HCT116 (cell line): ENCODE results near the gene CRIP3. TPM values are rescaled to one million over a fixed set of nuclear protein-coding genes. Genes with fewer than 3 reads are reported as not detected.

Experiments used
- ATAC-seq: fragments of 200-7000 bp; cut with Tn5 transposase; 2 replicates; pipeline ENCODE4 v1.9.1; 2020; ENCODE audit warnings: mild to moderate bottlenecking, moderate library complexity
- BruUV-seq: library from RNA; stranded (reverse); fragments of 400-500 nt; replicated peaks from 2 replicates; lab custom pipeline; 2021; lab: Mats Ljungman, UMichigan
- CTCF ChIA-PET: fragments of 300-600 bp; sonication (Branson Sonifier 250); formaldehyde crosslinking; loops from one replicate; lab custom pipeline; 2021; ENCODE audit warnings: antibody characterized with exemption; lab: Charles Lee
- POLR2A ChIA-PET: fragments of 300-600, 350-600 bp; sonication (Branson Sonifier 250); formaldehyde crosslinking; loops from one replicate; lab custom pipeline; 2021; ENCODE audit warnings: antibody characterized with exemption; lab: Charles Lee
- RAD21 ChIA-PET, 2 experiments: fragments of 300-600 bp; sonication (Branson Sonifier 250); formaldehyde crosslinking; loops; one replicate each; lab custom pipeline; 2023; ENCODE audit warnings: low total read pairs in 2 of 2; ENCODE audit not compliant: uncharacterized antibody in 2 of 2, unreplicated experiment in 2 of 2, low non-redundant PET in 1 of 2; lab: Charles Lee
- DNase-seq: peaks from one replicate; pipeline ENCODE4 v3.0.0-alpha.2; 2010; ENCODE audit warnings: low read depth, low spot score
- H2AFZ ChIP-seq: fragments of 200-600 bp; shearing (Covaris generic), sonication (generic); 2 replicates; pipeline ENCODE4 v1.6.1; 2017; ENCODE audit warnings: low read depth, mixed run types, mixed read lengths, antibody characterized with exemption, low read length; ENCODE audit not compliant: poor library complexity, severe bottlenecking
- H3K27ac ChIP-seq: 2 replicates; pipeline ENCODE4 v1.5.1; 2012; ENCODE audit warnings: low read depth, low read length
- H3K27me3 ChIP-seq: fragments of 200-600 bp; sonication (generic); 2 replicates; pipeline ENCODE4 v1.6.1; 2016; ENCODE audit warnings: mixed run types, low read length, mixed read lengths; ENCODE audit not compliant: insufficient read depth
- H3K36me3 ChIP-seq, 2 experiments: fragments of 200-500 bp in 1 of 2; fragments of 200-600 bp in 1 of 2; sonication (Bioruptor generic) in 1 of 2; sonication (generic) in 1 of 2; 2 replicates each; pipeline versions ENCODE4 v1.5.1 to v1.6.1; 2014 to 2016; ENCODE audit warnings: low read length in 2 of 2, inconsistent platforms in 1 of 2, mixed read lengths in 1 of 2, mixed run types in 1 of 2; ENCODE audit not compliant: insufficient read depth in 2 of 2, control insufficient read depth in 1 of 2
- H3K4me1 ChIP-seq, 2 experiments: fragments of 200-600 bp in 1 of 2; sonication (generic) in 1 of 2; 2 replicates each; pipeline versions ENCODE4 v1.5.1 to v1.6.1; 2012 to 2017; ENCODE audit warnings: low read length in 2 of 2, inconsistent platforms in 1 of 2, mild to moderate bottlenecking in 1 of 2, mixed read lengths in 1 of 2, mixed run types in 1 of 2, moderate library complexity in 1 of 2; ENCODE audit not compliant: insufficient read depth in 2 of 2, control insufficient read depth in 1 of 2
- H3K4me2 ChIP-seq: fragments of 200-600 bp; sonication (generic); 2 replicates; pipeline ENCODE4 v1.6.1; 2017; ENCODE audit warnings: mixed run types, low read length, mixed read lengths
- H3K4me3 ChIP-seq, 2 experiments: fragments of 200-600 bp in 1 of 2; sonication (generic) in 1 of 2; replicated peaks in 1 of 2; 2 replicates each; pipeline ENCODE4 v1.5.1; 2011 to 2016; ENCODE audit warnings: low read length in 2 of 2, control low read depth in 1 of 2, low read depth in 1 of 2, mild to moderate bottlenecking in 1 of 2, mixed read lengths in 1 of 2, mixed run types in 1 of 2
- H3K79me2 ChIP-seq: fragments of 200-600 bp; sonication (generic); 2 replicates; pipeline ENCODE4 v1.6.1; 2017; ENCODE audit warnings: mild to moderate bottlenecking, mixed run types, low read length, moderate library complexity, mixed read lengths; ENCODE audit not compliant: insufficient read depth
- H3K9ac ChIP-seq: fragments of 200-600 bp; sonication (generic); 2 replicates; pipeline ENCODE4 v1.6.1; 2016; ENCODE audit warnings: low read length, mixed read lengths
- H3K9me2 ChIP-seq: fragments of 200-600 bp; sonication (generic), shearing (Covaris generic); 2 replicates; pipeline ENCODE4 v1.6.1; 2017; ENCODE audit warnings: mixed run types, mild to moderate bottlenecking, moderate library complexity; ENCODE audit not compliant: insufficient read depth
- H3K9me3 ChIP-seq, 2 experiments: fragments of 200-500 bp in 1 of 2; fragments of 200-600 bp in 1 of 2; sonication (Bioruptor generic) in 1 of 2; sonication (generic) in 1 of 2; 2 replicates each; pipeline ENCODE4 v1.6.1; 2014 to 2017; ENCODE audit warnings: low read length in 2 of 2, mixed read lengths in 2 of 2, inconsistent platforms in 1 of 2, low read depth in 1 of 2, mild to moderate bottlenecking in 1 of 2, mixed run types in 1 of 2, moderate library complexity in 1 of 2; ENCODE audit not compliant: control insufficient read depth in 1 of 2, insufficient read depth in 1 of 2
- H4K20me1 ChIP-seq: fragments of 200-600 bp; sonication (generic), shearing (Covaris generic); 2 replicates; pipeline ENCODE4 v1.6.1; 2017; ENCODE audit warnings: mixed run types, mild to moderate bottlenecking, moderate library complexity; ENCODE audit not compliant: insufficient read depth
- ELF1 ChIP-seq: IDR thresholded peaks from 2 replicates; pipeline ENCODE4 v1.6.1; 2012; ENCODE audit warnings: low read depth, borderline replicate concordance
- JUND ChIP-seq: IDR thresholded peaks from 2 replicates; pipeline ENCODE4 v1.6.1; 2012
- MAX ChIP-seq: IDR thresholded peaks from 2 replicates; pipeline ENCODE4 v1.6.1; 2012
- POLR2AphosphoS5 ChIP-seq: IDR thresholded peaks from 2 replicates; pipeline ENCODE4 v1.6.1; 2011; ENCODE audit warnings: mild to moderate bottlenecking, low read depth, low read length, moderate library complexity
- RAD21 ChIP-seq: IDR thresholded peaks from 2 replicates; pipeline ENCODE4 v1.6.1; 2012; ENCODE audit warnings: low read depth, mild to moderate bottlenecking
- REST ChIP-seq: IDR thresholded peaks from 2 replicates; pipeline ENCODE4 v1.6.1; 2012; ENCODE audit warnings: low read depth
- SP1 ChIP-seq: IDR thresholded peaks from 2 replicates; pipeline ENCODE4 v1.6.1; 2012; ENCODE audit warnings: low read depth
- YY1 ChIP-seq: IDR thresholded peaks from 2 replicates; pipeline ENCODE4 v1.6.1; 2011; ENCODE audit warnings: low read length, low read depth, moderate library complexity, mild to moderate bottlenecking; ENCODE audit not compliant: insufficient replicate concordance; ENCODE audit errors: extremely low read depth
- ZBTB33 ChIP-seq: IDR thresholded peaks from 2 replicates; pipeline ENCODE4 v1.6.1; 2011; ENCODE audit warnings: mild to moderate bottlenecking, low read length, moderate library complexity; ENCODE audit not compliant: insufficient replicate concordance; ENCODE audit errors: extremely low read depth
- ZNF274 ChIP-seq: fragments of 200-500 bp; sonication (Bioruptor generic); IDR thresholded peaks from 2 replicates; pipeline ENCODE4 v1.6.1; 2014; ENCODE audit warnings: mild to moderate bottlenecking, low read depth, low read length, inconsistent platforms
- intact Hi-C: fragments of 100-400 bp; cut with micrococcal nuclease; formaldehyde crosslinking; loops from 2 replicates; pipeline ENCODE4 v1.10.0; 2022
- total RNA-seq: library from RNA; stranded (reverse); gene quantifications from one replicate; pipeline ENCODE4 v1.2.1, GENCODE V29; 2021; ENCODE audit not compliant: unreplicated experiment

Gene CRIP3
- total RNA-seq, 1 experiment from 2014 or later = not detected

- no TSS peak for BruUV-seq
- DNase-seq (no peak), ATAC-seq (no peak)
- H4K20me1 ChIP-seq = no peaks in the 10 kb centered on the region
- H3K27me3 ChIP-seq = no peaks in the 10 kb centered on the region
- H3K79me2 ChIP-seq = no peaks in the 10 kb centered on the region
- H3K9me3 ChIP-seq = no peaks in the 10 kb centered on the region
- no peak overlapping the region for H3K9ac ChIP-seq
- intact Hi-C loops = no loop called here
- RAD21 ChIA-PET = no interaction called here
- H3K4me1 ChIP-seq = no peaks in the 10 kb centered on the region
- no peak overlapping the region for H3K27ac ChIP-seq
- H3K4me3 ChIP-seq = no peak overlapping the region
- TF ChIP-seq POLR2AphosphoS5 (no peak), JUND (no peak), ELF1 (no peak), MAX (no peak), ZNF274 (no peak)
- H3K9me2 ChIP-seq = no peaks in the 10 kb centered on the region
- POLR2A ChIA-PET = no interaction called here
- H3K36me3 ChIP-seq = no peaks in the 10 kb centered on the region
- no peak overlapping the region for H3K4me2 ChIP-seq
- CTCF ChIA-PET = no interaction called here
- no peak overlapping the region for H2AFZ ChIP-seq
Measured at GRCh38 chr6:43299338-43300293, 9.0 kb downstream of the CRIP3 start.

- RAD21 ChIA-PET = no interaction called here
- BruUV-seq = no TSS peak
- Histone ChIP-seq H3K9me3 (no peaks in the 10 kb centered on the region), H3K79me2 (no peaks in the 10 kb centered on the region), H3K9me2 (no peaks in the 10 kb centered on the region), H3K4me1 (no peaks in the 10 kb centered on the region), H3K27ac (no peak overlapping the region), H3K27me3 (no peaks in the 10 kb centered on the region), H3K4me2 (no peak overlapping the region), H4K20me1 (no peaks in the 10 kb centered on the region), H3K9ac (no peak overlapping the region), H3K36me3 (no peaks in the 10 kb centered on the region), H3K4me3 (no peak overlapping the region), H2AFZ (no peak overlapping the region)
- ATAC-seq (no peak), DNase-seq (no peak)
- CTCF ChIA-PET = interaction anchor here (1.0 kb wide), 1 partner anchor 12 kb away, joined by 3 read pairs; no protein-coding TSS in a partner anchor
- intact Hi-C loops = no loop called here
- POLR2A ChIA-PET = no interaction called here
- TF ChIP-seq YY1 = no peak
- TF ChIP-seq RAD21 = no peak
- TF ChIP-seq ZNF274 = no peak
- no peak for TF ChIP-seq REST
- no peak for TF ChIP-seq ZBTB33
- TF ChIP-seq SP1 = no peak
- no peak for TF ChIP-seq POLR2AphosphoS5
Measured at GRCh38 chr6:43298565-43299337, 9.9 kb downstream of the CRIP3 start.
